ENCODE results near the gene TPST2.
"Not testable (repeated sequence)": the region's sequence is repeated elsewhere in the genome, so short reads cannot be mapped to it uniquely, and the experiment has no call there.

Gene TPST2

GRCh38 chr22:26534171-26534855 is 55.6 kb downstream of the TPST2 start:
- DNase-seq (ENCODE audit: low spot score in 2 of 2) = no peak
- Mint-ChIP-seq H3K27ac (ENCODE audit: low read depth) (no peak overlapping the region), H3K4me1 (peaks cover 30% of the 10 kb centered on the region), H3K36me3 (ENCODE audit: insufficient read depth) (peaks cover 69% of the 10 kb centered on the region), H3K4me3 (no peak overlapping the region), H3K9me3 (no peaks in the 10 kb centered on the region), H3K27me3 (no peaks in the 10 kb centered on the region)
- no peak for ATAC-seq (replicated peaks; ENCODE audit: extremely low read depth, poor library complexity, severe bottlenecking)

- no peaks in the 10 kb centered on the region for H3K9me3 Mint-ChIP-seq
- H3K4me1 Mint-ChIP-seq = peaks cover 4% of the 10 kb centered on the region
- no peak overlapping the region for H3K27ac Mint-ChIP-seq (ENCODE audit: low read depth)
- DNase-seq (ENCODE audit: low spot score in 2 of 2) (no peak), ATAC-seq (replicated peaks; ENCODE audit: extremely low read depth, poor library complexity, severe bottlenecking) (no peak)
- H3K36me3 Mint-ChIP-seq (ENCODE audit: insufficient read depth) = peaks cover 71% of the 10 kb centered on the region
- H3K27me3 Mint-ChIP-seq = no peaks in the 10 kb centered on the region
- H3K4me3 Mint-ChIP-seq = no peak overlapping the region
Measured at GRCh38 chr22:26529345-26529744, 60.6 kb downstream of the TPST2 start.

GRCh38 chr22:26528518-26528917 is 61.4 kb downstream of the TPST2 start:
- not testable (repeated sequence) for H3K27ac Mint-ChIP-seq (ENCODE audit: low read depth); ATAC-seq (replicated peaks; ENCODE audit: extremely low read depth, poor library complexity, severe bottlenecking)
- H3K36me3 Mint-ChIP-seq (ENCODE audit: insufficient read depth) = peaks cover 72% of the 10 kb centered on the region

DNA sequence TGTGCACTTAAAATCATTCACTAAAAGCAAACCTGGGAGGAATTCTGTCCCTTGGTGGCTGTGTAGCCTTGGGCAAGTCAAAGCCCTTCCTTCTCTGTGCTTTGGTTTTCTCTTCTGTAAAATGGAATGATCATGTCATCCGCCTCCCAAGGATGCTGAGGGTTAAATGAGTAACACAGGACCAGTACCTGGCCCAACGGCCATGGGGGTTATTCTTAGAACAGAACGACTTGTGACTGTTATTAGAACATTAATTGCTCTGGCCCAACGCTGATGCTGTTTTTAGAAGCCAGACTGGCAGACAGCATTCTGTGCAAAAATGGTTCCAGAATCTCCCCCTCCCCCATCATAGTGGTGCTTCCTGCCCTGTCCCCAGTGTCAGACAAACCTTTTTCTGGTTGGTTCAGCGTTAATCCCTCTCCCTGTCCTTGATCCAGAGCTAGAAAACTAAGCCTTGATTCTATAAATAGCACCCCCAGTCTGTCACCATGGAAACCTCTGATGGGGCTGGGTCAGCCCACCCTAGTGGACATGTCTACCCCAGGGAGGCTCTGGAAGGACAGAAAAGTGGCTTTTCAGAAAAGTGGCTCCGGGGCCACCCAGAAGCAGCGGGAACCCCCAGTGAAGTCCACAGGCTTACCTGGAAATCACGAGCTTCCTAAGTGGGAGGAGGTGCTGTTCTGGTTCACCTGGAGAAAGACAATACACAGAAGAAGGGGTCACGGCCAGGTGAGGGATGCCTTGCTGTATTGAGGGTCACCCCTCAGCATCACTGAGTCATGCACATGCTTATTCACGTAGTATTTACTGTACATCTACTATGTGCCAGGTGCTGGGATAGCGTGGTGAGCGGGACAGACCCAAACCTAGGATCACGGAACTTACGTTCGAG is 62.1 kb downstream of the TPST2 start:
- DNase-seq (ENCODE audit: low spot score in 2 of 2) (no peak), ATAC-seq (replicated peaks; ENCODE audit: extremely low read depth, poor library complexity, severe bottlenecking) (no peak)
- Mint-ChIP-seq H3K27me3 (no peaks in the 10 kb centered on the region), H3K4me3 (no peak overlapping the region), H3K9me3 (no peaks in the 10 kb centered on the region), H3K36me3 (ENCODE audit: insufficient read depth) (peaks cover 70% of the 10 kb centered on the region), H3K27ac (ENCODE audit: low read depth) (peak overlapping the region; percentile 41), H3K4me1 (no peaks in the 10 kb centered on the region)

More at GRCh38 chr22:26528518-26528917, 61.4 kb downstream of the TPST2 start:
- H3K4me3 Mint-ChIP-seq; DNase-seq (ENCODE audit: low spot score in 2 of 2); H3K27me3 Mint-ChIP-seq; H3K9me3 Mint-ChIP-seq; H3K4me1 Mint-ChIP-seq: not testable (repeated sequence)

DNA sequence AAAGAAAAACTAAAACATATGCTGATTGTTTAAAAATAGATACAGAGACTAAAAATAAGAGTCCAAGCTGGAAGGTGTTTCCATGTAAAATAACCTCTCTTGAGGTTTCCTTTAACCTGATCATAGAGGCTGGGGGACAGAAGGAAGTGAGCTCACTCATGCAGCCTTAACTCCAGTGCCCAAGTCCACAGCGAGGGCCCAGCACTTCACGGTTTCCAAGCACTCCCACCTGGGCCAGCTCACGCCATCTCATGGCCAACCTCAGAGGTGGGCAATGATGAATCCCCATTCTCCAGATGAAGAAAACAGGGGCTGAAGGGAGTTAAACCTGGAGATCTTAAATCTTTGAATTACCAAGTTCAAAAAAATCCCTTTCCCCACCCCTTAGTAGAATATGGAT is 62.8 kb downstream of the TPST2 start:
- ATAC-seq (replicated peaks; ENCODE audit: extremely low read depth, poor library complexity, severe bottlenecking) = no peak
- Mint-ChIP-seq H3K36me3 (ENCODE audit: insufficient read depth) (peaks cover 67% of the 10 kb centered on the region), H3K4me3 (no peak overlapping the region), H3K27ac (ENCODE audit: low read depth) (no peak overlapping the region), H3K27me3 (no peaks in the 10 kb centered on the region), H3K9me3 (no peaks in the 10 kb centered on the region), H3K4me1 (no peaks in the 10 kb centered on the region)
- no peak for DNase-seq (ENCODE audit: low spot score in 2 of 2)

DNA sequence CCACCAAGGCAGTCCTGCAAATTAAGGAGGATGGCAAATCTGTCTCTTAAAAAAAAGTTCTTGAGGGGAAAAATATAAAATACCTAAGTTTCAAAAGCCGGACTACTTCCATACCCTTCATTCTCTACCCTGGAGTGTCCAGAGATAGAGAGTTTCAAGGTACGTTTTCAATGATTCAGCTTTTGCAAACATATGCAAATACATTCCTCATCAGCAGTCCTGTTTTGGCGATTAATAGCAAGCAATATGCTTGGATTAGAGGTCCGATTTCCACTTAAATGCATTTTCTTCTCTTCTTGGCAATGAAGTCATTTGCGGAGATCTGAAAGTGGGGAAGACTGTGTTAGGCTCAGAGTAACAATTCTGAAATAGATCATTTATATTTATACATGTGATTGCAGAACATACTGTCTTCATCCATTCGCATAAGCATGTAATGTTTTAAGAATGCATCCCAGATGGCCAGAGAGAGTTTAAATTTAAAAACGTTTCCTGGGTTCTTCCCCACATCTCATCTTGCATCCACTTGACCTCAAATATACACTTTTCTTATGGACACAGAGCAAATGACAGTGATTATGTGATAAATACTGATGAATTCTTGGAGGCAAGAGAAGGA is 63.9 kb downstream of the TPST2 start:
- DNase-seq (ENCODE audit: low spot score in 2 of 2) (no peak), ATAC-seq (replicated peaks; ENCODE audit: extremely low read depth, poor library complexity, severe bottlenecking) (no peak)
- H3K9me3 Mint-ChIP-seq = no peaks in the 10 kb centered on the region
- no peak overlapping the region for H3K4me3 Mint-ChIP-seq
- H3K36me3 Mint-ChIP-seq (ENCODE audit: insufficient read depth) = peaks cover 61% of the 10 kb centered on the region
- no peaks in the 10 kb centered on the region for H3K4me1 Mint-ChIP-seq
- peak overlapping the region; percentile 41 for H3K27ac Mint-ChIP-seq (ENCODE audit: low read depth)
- H3K27me3 Mint-ChIP-seq = no peaks in the 10 kb centered on the region

DNA sequence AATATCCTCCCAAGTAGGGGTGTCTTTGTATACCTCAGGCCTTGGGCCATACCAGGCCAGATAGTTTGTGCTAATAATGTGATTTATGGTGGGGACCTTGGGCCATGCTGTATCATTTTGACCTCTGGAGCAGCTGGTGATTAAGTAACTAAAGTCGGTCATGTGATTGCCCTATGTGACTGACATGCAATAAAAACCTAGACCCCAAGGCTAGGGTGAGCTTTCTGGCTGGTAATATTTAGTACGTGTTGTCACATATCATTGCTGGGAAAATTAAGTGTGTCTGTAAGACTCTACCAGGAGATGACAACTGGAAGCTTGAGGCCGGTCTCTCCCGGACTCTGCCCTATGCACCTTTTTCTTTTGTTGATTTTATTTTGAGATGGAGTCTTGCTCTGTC is 65.1 kb downstream of the TPST2 start:
- peaks cover 50% of the 10 kb centered on the region for H3K36me3 Mint-ChIP-seq (ENCODE audit: insufficient read depth)
- H3K9me3 Mint-ChIP-seq = no peaks in the 10 kb centered on the region
- DNase-seq (ENCODE audit: low spot score in 2 of 2) (no peak), ATAC-seq (replicated peaks; ENCODE audit: extremely low read depth, poor library complexity, severe bottlenecking) (no peak)
- no peak overlapping the region for H3K27ac Mint-ChIP-seq (ENCODE audit: low read depth)
- H3K4me3 Mint-ChIP-seq = no peak overlapping the region
- no peaks in the 10 kb centered on the region for H3K4me1 Mint-ChIP-seq
- H3K27me3 Mint-ChIP-seq = no peaks in the 10 kb centered on the region

DNA sequence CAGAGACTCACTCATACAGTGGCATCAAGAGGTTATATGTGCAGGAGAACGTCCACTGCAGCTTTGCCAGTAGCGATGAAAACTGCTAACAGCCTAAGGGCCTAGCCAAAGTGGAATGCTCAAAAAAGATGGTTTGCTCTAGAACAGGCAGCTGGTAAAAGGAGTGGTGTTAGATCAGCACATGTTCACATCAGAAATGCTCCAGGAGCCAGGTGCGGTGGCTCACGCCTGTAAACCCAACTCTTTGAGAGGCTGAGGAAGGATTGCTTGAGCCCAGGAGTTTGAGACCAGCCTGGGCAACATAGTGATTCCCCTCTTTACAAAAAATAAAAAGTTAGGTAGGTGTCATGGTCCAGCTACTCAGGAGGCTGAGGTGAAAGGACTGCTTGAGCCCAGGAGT is 67.3 kb downstream of the TPST2 start:
- Mint-ChIP-seq H3K4me3 (no peak overlapping the region), H3K9me3 (no peaks in the 10 kb centered on the region), H3K36me3 (ENCODE audit: insufficient read depth) (peaks cover 36% of the 10 kb centered on the region), H3K27me3 (no peaks in the 10 kb centered on the region), H3K27ac (ENCODE audit: low read depth) (no peak overlapping the region), H3K4me1 (no peaks in the 10 kb centered on the region)
- ATAC-seq (replicated peaks; ENCODE audit: extremely low read depth, poor library complexity, severe bottlenecking) = no peak
- DNase-seq (ENCODE audit: low spot score in 2 of 2) = no peak

DNA sequence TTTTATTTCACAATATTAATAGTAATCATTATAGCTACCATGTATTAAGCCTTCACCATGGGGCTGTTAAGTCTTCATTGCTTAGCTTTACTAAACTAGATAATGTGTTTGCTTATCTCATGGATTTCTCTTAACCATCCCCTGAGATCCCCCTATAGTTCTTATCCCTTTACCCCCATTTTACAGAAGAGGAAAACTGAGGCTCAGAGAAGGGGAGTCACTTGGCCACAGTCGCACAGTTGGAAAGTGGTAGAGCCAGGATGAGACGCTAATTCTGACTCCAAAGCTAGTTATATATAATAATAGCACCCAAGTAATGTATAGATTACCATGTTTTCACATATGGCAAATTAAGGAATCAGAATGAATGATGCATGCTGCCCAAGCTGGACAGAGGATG is 67.9 kb downstream of the TPST2 start:
- Mint-ChIP-seq H3K9me3 (no peaks in the 10 kb centered on the region), H3K36me3 (ENCODE audit: insufficient read depth) (peaks cover 36% of the 10 kb centered on the region), H3K27me3 (no peaks in the 10 kb centered on the region), H3K4me1 (no peaks in the 10 kb centered on the region), H3K4me3 (no peak overlapping the region), H3K27ac (ENCODE audit: low read depth) (no peak overlapping the region)
- ATAC-seq (replicated peaks; ENCODE audit: extremely low read depth, poor library complexity, severe bottlenecking) = no peak
- no peak for DNase-seq (ENCODE audit: low spot score in 2 of 2)

GRCh38 chr22:26517429-26517828 is 72.5 kb downstream of the TPST2 start:
- DNase-seq (ENCODE audit: low spot score in 2 of 2) = no peak
- Mint-ChIP-seq H3K27me3 (no peaks in the 10 kb centered on the region), H3K36me3 (ENCODE audit: insufficient read depth) (peaks cover 11% of the 10 kb centered on the region), H3K9me3 (no peaks in the 10 kb centered on the region), H3K4me3 (no peak overlapping the region), H3K27ac (ENCODE audit: low read depth) (no peak overlapping the region), H3K4me1 (peaks cover 11% of the 10 kb centered on the region)
- no peak for ATAC-seq (replicated peaks; ENCODE audit: extremely low read depth, poor library complexity, severe bottlenecking)

DNA sequence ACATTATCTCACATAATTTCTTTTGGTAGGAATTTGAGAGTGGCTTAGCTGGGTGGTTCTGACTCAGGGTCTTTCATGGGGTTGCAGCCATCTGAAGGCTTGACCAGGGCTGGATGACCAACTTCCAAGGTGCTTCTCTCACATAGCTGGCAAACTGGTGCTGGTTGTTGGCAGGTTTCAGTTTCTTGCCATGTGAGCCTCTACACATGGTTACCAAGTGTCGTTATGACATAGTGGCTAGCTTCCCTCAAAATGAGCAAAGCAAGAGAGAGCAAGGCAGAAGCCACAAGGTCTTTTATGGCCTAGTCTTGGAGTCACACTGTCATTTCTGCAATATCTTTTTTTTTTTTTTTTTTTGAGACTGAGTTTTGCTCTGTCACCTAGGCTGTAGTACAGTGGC is 73.4 kb downstream of the TPST2 start:
- Mint-ChIP-seq H3K4me1 (peaks cover 16% of the 10 kb centered on the region), H3K4me3 (no peak overlapping the region), H3K36me3 (ENCODE audit: insufficient read depth) (peaks cover 10% of the 10 kb centered on the region), H3K27me3 (no peaks in the 10 kb centered on the region), H3K27ac (ENCODE audit: low read depth) (no peak overlapping the region), H3K9me3 (no peaks in the 10 kb centered on the region)
- no peak for ATAC-seq (replicated peaks; ENCODE audit: extremely low read depth, poor library complexity, severe bottlenecking)
- DNase-seq (ENCODE audit: low spot score in 2 of 2) = no peak

GRCh38 chr22:26515931-26516330 is 74.0 kb downstream of the TPST2 start:
- ATAC-seq (replicated peaks; ENCODE audit: extremely low read depth, poor library complexity, severe bottlenecking) = no peak

More at GRCh38 chr22:26515931-26516330, 74.0 kb downstream of the TPST2 start:
- no peak overlapping the region for H3K4me3 Mint-ChIP-seq
- DNase-seq (ENCODE audit: low spot score in 2 of 2) = no peak
- H3K9me3 Mint-ChIP-seq = no peaks in the 10 kb centered on the region
- no peaks in the 10 kb centered on the region for H3K27me3 Mint-ChIP-seq
- H3K27ac Mint-ChIP-seq (ENCODE audit: low read depth) = no peak overlapping the region
- H3K36me3 Mint-ChIP-seq (ENCODE audit: insufficient read depth) = peaks cover 10% of the 10 kb centered on the region
- H3K4me1 Mint-ChIP-seq = peaks cover 22% of the 10 kb centered on the region

All from central memory CD8-positive, alpha-beta T cell (primary cell).